Stimulated activated CD8-positive, alpha-beta memory T cell treated with anti-CD3 and anti-CD28 coated beads, Interleukin-7, amount 100 ng/mL, for 48 hours (primary cell): ENCODE data around the gene APOBEC3H.
"Not testable (repeated sequence)": the region's sequence is repeated elsewhere in the genome, so short reads cannot be mapped to it uniquely, and the experiment has no call there.

Experiments
- DNase-seq, 2 donors: peaks; one replicate each; pipeline ENCODE4 v3.0.0-alpha.2; 2020; ENCODE audit warnings: low read depth in 1 of 2; ENCODE audit errors: extremely low read depth in 1 of 2

Gene APOBEC3H

DNA sequence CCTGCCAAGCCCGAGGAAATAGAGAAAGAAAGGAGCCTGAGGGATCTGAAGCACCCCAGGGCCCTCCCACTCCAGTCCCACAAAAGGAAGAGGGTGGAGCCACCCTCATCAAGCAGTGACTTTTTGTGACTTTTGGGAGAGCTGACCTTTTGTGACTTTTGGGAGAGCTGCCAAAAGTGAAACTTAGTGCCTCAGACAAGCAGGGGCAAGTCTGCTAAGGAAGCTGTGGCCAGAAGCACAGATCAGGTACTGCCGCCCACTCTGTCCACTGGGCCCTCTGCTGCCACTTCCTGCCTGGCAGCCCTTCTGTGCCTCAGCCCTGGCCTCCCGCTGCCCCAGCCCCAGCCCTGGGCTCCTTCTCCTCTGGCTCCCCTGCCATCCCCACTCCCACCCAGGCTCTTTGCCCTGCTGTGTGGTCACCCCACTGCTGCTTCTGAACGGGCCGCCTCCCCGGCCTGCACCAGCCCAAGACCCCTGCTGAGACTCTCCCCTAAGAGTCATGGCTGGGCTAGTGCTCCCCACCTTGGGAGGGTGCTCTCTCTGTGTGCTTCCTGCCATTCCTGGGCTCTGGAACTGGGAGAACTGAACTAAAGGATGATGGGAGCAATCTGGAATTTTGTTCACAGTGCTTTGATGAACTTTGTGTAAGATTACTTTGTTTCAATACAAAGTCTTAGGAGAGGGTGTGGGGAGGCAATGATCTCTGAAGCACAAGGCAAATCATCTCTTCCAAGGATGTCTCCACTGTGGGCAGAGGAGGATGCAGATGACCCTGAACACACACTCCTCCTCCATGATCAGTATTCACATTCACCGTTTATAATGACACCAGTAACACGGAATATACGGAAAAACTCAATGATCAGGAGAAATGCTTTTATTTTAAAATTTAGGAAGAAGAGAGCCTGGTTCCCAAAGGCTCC is at the start of gene APOBEC3H:
Gene APOBEC3H, plus strand, starts transcription at position 147 of the 923 bp plus-strand sequence. CDS start 3,035 bp downstream, outside the sequence.
- DNase-seq, result no peak

DNA sequence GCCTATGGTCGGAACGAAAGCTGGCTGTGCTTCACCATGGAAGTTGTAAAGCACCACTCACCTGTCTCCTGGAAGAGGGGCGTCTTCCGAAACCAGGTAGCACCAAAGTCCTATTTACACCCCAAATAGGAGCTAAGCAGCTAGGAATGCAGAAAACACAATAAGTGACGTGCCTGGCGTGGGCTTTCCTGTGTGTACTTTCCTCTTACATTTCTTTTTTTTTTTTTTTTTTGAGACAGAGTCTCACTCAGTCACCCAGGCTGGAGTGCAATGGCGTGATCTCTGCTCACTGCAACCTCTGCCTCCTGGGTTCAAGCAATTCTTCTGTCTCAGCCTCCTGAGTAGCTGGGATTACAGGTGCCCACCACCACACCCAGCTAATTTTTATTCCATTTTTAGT is 47.6 kb upstream of the APOBEC3H start:
- not testable (repeated sequence) for DNase-seq

DNA sequence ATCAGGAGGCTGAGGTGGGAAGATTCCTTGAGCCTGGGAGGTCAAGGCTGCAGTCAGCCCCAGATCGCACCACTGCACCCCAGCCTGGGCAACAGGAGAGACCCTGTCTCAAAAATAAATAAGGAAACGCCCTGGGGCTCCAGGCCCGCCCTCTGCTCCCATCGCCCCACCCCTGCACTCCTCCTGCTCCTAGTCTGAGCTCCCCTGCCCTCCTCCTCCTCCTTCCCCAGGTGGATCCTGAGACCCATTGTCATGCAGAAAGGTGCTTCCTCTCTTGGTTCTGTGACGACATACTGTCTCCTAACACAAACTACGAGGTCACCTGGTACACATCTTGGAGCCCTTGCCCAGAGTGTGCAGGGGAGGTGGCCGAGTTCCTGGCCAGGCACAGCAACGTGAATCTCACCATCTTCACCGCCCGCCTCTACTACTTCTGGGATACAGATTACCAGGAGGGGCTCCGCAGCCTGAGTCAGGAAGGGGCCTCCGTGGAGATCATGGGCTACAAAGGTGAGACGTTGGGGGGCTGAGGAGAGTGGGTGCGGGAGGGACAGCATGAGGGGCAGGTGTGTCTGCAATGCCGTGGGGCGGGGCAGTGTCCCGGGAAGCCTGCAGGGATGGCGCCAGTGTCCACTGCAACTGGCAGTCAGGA is 45.1 kb upstream of the APOBEC3H start:
- DNase-seq, result not testable (repeated sequence)

DNA sequence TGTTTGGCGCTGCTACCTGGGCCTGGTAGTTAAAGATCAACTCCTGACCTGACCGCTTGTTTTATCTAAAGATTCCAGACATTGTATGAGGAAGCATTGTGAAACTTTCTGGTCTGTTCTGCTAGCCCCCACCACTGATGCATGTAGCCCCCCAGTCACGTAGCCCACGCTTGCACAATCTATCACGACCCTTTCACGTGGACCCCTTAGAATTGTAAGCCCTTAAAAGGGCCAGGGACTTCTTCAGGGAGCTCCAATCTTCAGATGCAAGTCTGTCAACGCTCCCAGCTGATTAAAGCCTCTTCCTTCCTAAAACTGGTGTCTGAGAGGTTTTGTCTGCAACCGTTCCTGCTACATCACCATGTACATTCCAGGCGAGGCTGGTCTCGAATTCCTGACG is 41.4 kb upstream of the APOBEC3H start:
- no peak for DNase-seq

DNA sequence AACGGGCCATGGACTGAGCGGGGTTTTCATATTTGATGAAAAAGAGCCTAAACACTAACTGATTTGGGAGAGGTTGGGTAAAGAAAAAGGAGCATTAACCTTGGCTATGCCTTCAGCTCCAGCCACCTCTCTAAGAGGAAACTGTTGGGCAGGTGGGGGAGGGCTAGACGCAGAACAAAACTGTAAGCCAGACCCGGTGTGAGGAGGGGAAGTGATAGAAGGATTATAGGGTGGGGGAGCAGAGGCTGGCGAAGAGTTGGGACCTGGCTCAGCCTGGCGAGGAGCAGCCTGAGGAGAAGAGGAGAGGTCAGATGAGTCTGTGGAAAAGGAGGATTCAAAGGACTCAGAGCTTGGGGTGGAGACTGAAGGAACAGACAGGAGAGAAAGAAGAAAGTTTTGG is 35.8 kb upstream of the APOBEC3H start:
- DNase-seq, result not testable (repeated sequence)

DNA sequence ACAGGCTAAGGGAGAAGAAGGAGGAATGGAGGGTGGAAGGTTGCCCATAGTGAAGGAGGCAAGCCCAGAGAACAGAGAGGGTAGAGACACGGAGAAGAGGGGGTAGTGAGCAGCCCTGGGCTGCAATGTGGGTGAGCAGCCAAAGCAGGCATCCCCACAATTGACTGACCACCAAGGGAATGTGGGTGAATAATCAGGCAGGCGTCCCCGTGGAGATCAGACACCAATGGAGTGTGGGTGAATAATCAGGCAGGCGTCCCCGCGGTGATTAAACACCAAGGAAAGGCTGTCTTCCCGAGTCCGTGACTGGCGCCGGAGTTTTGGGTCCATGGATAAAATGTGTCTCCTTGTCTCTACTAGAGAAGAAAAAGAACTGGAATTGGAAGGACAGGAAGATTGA is 35.1 kb upstream of the APOBEC3H start:
- not testable (repeated sequence) for DNase-seq

DNA sequence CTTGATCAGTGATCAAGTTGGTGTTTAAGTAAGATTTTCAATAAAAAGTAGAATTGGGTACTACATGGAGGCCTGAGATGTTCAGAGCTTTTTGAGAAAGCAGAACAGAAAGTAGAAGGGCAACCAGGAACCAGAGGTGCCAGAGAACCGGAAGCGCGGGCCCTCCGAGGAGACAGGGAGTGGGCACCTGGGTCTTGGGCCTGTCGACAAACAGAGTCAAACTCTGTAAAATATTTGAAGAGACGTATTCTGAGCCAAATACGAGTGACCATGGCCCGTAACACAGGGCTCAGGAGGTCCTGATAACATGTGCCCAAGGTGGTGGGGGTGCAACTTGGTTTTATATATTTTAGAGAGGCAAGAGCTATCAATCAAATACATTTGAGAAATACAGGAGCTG is 33.1 kb upstream of the APOBEC3H start:
- DNase-seq, result not testable (repeated sequence)

DNA sequence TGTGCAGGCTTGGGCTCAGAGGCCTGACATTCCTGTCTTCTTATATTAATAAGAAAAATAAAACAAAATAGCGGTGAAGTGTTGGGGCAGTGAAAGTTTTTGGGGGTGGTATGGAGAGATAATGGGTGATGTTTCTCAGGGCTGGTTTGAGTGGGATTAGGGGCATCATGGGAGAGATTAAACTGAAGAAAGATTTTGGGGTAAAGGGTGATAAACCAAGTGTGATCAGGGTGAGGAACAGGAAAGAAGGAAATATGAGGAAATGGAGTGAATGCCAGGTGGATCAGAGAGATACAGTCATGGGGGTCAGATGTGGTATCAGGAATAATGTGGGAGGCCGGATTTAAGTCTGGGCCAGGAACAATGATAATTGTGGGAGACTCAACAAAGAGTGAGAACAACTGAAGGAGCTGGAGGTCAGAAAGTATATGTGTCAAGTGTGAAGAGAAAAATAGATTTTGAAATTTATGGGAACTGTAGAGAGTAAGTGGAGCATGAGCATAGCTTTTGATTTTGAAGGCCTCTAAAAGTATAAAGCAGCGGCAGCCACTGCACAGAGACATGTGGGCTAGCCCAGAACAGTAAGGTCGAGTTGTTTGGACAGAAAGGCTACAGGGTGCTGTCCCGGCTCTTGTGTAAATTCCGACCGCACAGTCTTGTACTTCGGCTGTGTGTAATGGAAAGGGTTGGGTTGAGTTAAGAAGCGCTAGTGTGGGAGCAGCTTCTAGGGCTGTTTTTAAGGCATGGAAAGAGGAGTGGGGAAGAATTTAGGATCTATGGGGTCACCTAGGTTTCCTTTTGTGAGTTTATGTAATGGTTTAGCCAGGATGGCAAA is 30.4 kb upstream of the APOBEC3H start:
- DNase-seq, result not testable (repeated sequence)

DNA sequence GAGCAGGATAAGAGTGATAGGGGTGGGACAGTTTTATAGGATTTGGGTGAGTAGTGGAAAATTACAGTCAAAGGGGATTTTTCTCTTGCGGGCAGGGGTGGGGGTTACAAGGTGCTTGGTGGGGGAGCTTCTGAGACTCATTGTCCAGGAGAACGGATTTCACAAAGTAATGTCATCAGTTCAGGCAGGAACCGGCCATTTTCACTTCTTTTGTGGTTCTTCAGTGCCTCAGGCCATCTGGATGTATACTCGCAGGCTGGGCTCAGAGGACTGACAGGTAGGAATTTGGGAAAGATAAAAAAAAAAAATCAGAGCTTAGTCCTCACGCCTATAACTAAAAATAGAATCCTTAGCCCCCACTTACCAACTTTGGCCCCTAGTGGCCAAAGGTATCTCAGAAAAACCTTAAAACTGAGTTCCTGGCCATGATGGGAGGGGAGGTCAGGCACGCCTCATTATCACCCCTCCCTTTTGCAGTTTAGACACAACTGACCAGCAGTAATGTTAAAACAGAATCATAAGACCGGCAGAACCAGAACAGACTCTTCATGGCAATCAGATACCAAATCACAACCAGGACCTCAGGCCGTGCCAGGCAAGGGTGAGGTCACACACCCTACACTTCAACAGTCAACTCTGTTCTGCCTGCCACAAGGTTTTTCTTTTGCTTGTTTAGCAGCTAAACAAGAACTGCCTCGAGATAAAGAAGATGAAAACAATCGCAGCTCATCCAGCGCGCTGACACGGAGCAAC is 28.8 kb upstream of the APOBEC3H start:
- DNase-seq, result no peak

DNA sequence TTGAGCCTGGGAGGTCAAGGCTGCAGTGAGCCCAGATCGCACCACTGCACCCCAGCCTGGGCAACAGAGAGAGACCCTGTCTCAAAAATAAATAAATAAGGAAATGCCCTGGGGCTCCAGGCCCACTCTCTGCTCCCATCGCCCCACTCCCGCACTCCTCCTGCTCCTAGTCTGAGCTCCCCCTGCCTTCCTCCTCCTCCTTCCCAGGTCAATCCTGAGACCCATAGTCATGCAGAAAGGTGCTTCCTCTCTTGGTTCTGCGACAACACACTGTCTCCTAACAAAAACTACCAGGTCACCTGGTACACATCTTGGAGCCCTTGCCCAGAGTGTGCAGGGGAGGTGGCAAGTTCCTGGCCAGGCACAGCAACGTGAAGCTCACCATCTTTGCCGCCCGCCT is 26.9 kb upstream of the APOBEC3H start:
- no peak for DNase-seq

DNA sequence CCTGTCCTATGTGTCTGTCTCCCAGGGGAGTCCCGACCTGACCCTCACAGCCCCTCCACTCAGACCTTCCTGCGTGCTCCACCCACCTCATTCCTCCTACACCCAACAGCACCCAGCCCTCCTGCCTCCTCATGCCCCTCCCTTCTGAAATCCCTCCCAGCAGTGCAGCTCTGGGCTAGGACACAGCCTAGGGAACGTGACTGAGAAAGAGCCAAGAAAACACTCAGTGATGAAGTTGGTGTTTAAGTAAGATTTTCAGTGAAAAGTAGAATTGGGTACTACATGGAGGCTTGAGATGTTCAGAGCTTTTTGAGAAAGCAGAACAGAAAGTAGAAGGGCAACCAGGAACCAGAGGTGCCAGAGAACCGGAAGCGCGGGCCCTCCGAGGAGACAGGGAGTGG is 24.5 kb upstream of the APOBEC3H start:
- not testable (repeated sequence) for DNase-seq

DNA sequence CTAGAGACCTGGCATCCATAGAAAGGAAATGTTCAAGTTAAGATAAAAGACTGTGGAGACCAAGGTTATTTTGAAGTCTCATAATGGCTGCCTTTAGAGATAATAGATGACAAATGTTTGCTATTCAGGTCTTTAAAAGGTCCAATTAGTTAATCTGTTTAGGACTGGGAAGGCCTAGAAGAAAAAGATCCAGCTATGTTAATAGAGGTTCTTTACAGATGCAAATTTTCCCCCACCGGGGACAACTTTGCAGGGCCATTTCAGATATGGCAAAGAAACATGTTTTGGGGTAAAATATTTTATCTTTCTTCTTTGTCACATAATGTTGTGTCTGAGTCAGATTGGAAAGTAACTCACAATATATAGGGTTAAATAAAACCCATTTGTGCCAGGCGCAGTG is 23.1 kb upstream of the APOBEC3H start:
- DNase-seq, result no peak

DNA sequence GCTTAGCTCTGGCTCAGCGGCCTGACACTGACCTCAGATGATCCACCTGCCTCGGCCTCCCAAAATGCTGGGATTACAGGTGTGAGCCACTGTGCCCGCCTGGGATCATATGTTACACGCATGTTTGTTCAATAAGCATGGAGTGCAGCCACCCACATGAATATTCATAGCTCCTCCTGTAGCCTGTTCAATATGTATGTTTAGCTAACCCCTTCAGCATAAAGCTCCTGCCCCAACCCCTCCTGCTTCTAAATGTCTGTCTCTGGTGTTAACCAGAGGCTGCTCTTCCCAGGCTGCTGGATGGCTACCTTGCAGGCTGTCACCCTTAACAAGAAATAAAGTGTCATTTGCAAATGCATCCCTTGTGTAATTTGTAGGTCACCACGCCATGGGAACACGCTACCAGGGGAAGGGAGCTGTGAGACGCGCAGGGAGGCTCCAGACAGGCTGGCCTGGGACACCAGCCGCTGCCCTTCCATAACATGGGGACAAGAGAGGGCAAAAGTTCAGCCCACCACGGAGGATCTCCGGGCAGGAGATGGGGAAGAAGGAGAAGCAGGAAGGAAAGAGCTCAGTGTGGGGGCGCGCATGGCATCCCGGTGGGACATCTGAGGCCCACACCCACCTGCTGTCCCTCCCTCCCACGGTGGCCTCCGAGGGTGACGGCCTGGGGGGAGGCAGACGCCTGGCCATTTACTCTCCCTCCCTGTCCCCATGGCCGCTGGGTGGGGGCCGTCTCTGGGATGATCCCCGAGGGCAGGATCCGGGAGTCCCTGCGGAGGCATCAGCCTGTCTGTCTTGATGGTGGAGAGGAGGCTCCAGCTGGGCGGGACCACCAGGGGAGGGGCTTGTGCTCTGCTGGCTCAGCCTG is 20.7 kb upstream of the APOBEC3H start:
- not testable (repeated sequence) for DNase-seq

DNA sequence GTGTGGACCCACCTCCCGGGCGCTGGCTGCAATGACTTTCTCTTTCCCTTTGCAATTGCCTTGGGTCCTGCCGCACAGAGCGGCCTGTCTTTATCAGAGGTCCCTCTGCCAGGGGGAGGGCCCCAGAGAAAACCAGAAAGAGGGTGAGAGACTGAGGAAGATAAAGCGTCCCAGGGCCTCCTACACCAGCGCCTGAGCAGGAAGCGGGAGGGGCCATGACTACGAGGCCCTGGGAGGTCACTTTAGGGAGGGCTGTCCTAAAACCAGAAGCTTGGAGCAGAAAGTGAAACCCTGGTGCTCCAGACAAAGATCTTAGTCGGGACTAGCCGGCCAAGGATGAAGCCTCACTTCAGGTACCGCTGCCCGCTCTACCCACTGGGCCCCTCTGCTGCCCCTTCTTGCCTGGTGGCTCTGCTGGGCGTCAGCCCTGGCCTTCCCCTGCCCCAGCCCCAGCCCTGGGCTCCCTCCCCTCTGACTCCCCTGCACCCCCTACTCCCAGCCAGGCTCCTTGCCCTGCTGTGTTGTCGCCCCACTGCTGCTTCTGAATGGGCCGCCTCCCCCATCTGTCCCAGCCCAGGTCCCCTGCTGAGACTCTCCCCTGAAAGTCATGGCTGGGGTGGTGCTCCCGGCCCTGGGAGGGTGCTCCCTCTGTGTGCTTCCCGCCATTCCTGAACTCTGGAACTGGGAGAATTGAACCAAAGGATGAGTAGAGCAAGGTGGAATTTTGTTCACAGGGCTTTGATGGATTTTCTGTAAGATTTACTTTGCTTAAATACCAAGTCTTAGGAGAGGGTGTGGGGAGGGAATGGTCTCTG is 19.8 kb upstream of the APOBEC3H start, which contains the start of gene APOBEC3G:
Gene APOBEC3G, plus strand, starts transcription at position 250 of the 815 bp plus-strand sequence. Its CDS starts 87 bp downstream, at position 337.
- DNase-seq, result not testable (repeated sequence)

DNA sequence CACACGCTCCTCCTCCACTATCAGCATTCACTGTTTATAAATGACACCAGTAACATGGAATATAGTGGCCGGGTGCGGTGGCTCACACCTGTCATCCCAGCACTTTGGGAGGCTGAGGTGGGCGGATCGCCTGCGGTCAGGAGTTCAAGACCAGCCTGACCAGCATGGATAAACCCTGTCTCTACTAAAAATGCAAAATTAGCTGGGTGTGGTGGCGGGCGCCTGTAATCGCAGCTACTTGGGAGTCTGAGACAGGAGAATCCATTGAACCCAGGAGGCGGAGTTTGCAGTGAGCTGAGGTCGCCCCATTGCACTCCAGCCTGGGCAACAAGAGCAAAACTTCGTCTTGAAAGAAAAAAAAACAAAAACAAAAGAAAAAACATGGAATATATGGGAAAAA is 19.1 kb upstream of the APOBEC3H start:
- not testable (repeated sequence) for DNase-seq

DNA sequence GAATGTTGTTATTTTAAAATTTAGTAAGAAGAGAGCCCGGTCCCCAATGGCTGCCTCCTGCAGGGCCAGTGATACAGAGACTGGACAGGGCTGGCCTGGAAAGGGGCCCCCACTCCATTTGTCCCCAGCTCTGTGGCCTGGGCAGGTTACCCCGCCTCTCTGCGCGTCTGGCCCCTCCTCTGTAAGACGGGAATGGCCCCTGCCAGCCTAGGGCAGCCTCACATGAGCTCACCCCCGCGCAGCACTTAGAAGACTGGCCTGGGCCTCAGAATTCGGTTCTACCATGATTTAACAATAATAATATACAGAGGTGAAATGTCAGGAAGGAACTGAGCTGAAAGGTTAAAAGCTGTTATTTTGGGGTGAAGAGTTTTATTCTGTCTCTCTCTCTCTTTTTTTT is 18.7 kb upstream of the APOBEC3H start:
- no peak for DNase-seq

DNA sequence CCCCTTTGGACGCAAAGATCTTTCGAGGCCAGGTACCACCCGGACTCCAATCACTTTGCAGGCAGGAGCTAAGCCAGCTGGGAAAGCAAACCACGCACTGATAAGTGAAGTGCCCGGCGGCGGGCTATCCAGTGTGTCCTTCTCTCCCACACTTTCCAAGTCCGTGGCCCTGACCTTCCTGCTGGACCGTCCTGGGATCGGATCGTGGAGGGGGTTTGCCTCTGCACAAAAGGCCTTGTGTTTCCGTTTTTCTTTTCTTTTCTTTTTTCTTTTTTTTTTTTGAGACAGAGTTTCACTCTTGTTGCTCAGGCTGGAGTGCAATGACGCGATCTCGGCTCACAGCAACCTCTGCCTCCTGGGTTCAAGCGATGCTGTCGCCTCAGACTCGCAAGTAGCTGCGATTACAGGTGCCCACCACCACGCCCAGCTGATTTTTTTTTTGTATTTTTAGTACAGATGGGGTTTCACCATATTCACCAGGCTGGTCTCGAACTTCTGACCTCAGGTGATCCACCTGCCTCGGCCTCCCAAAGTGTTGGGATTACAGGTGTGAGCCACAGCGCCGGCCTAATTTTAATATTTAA is 17.9 kb upstream of the APOBEC3H start:
- DNase-seq, result not testable (repeated sequence)
